Keratinocyte (primary cell): ENCODE results near the gene SIGLEC1. TPM values are rescaled to one million over a fixed set of nuclear protein-coding genes. Genes with fewer than 3 reads are reported as not detected.

Experiments used
- DNase-seq: peaks from one replicate; pipeline ENCODE4 v3.0.0-alpha.2; 2011; ENCODE audit warnings: low read depth, missing footprints, low spot score
- FAIRE-seq: peaks from 2 replicates; lab custom pipeline; 2011; peaks lifted over from hg19 to GRCh38; lab: Jason Lieb, UNC
- H2AFZ ChIP-seq: 2 replicates; pipeline ENCODE4 v1.6.0; 2012; ENCODE audit warnings: low read length, control low read depth, inconsistent platforms; ENCODE audit not compliant: control insufficient read depth
- H3K27ac ChIP-seq: 2 replicates; pipeline ENCODE4 v1.5.1; 2011; ENCODE audit warnings: low read length; ENCODE audit not compliant: control insufficient read depth, insufficient read depth
- H3K27me3 ChIP-seq: 3 replicates; pipeline ENCODE4 v1.6.0; 2011; ENCODE audit warnings: low read length; ENCODE audit not compliant: control insufficient read depth, insufficient read depth; ENCODE audit errors: extremely low read depth
- H3K36me3 ChIP-seq, 2 experiments: 2 replicates in 1 of 2; 3 replicates in 1 of 2; pipeline ENCODE4 v1.5.1; 2011; ENCODE audit warnings: low read length in 2 of 2, mild to moderate bottlenecking in 1 of 2; ENCODE audit not compliant: control insufficient read depth in 2 of 2, insufficient read depth in 2 of 2; ENCODE audit errors: extremely low read depth in 1 of 2
- H3K4me1 ChIP-seq: 3 replicates; pipeline ENCODE4 v1.5.1; 2011; ENCODE audit warnings: low read length; ENCODE audit not compliant: control insufficient read depth, insufficient read depth; ENCODE audit errors: extremely low read depth
- H3K4me2 ChIP-seq: 3 replicates; pipeline ENCODE4 v1.6.0; 2011; ENCODE audit warnings: low read depth, low read length; ENCODE audit not compliant: control insufficient read depth, insufficient read depth; ENCODE audit errors: extremely low read depth
- H3K4me3 ChIP-seq, 3 experiments: fragments of 200-600 bp in 1 of 3; sonication (generic) in 1 of 3; 2 replicates in 2 of 3; 3 replicates in 1 of 3; pipeline ENCODE4 v1.5.1; 2011 to 2016; ENCODE audit warnings: low read length in 3 of 3, mild to moderate bottlenecking in 3 of 3, control low read depth in 2 of 3, inconsistent platforms in 1 of 3, low read depth in 1 of 3, mixed read lengths in 1 of 3, mixed run types in 1 of 3, moderate library complexity in 1 of 3; ENCODE audit not compliant: control insufficient read depth in 2 of 3, insufficient read depth in 2 of 3; ENCODE audit errors: extremely low read depth in 1 of 3
- H3K79me2 ChIP-seq: 2 replicates; pipeline ENCODE4 v1.6.0; 2012; ENCODE audit warnings: low read length; ENCODE audit not compliant: control insufficient read depth, insufficient read depth
- H3K9ac ChIP-seq: 3 replicates; pipeline ENCODE4 v1.6.0; 2011; ENCODE audit warnings: low read length; ENCODE audit not compliant: control insufficient read depth, insufficient read depth; ENCODE audit errors: extremely low read depth
- H3K9me1 ChIP-seq: 3 replicates; pipeline ENCODE4 v1.6.0; 2011; ENCODE audit warnings: low read length; ENCODE audit not compliant: control insufficient read depth, insufficient read depth; ENCODE audit errors: extremely low read depth
- H3K9me3 ChIP-seq: 2 replicates; pipeline ENCODE4 v1.5.1; 2012; ENCODE audit warnings: low read depth, low read length; ENCODE audit not compliant: control insufficient read depth
- H4K20me1 ChIP-seq: 3 replicates; pipeline ENCODE4 v1.6.0; 2011; ENCODE audit warnings: low read length; ENCODE audit not compliant: control insufficient read depth, insufficient read depth; ENCODE audit errors: extremely low read depth
- CTCF ChIP-seq, 3 experiments: IDR thresholded peaks in 1 of 3; conservative IDR thresholded peaks in 1 of 3; optimal IDR thresholded peaks in 1 of 3; 2 replicates in 2 of 3; 3 replicates in 1 of 3; pipeline versions ENCODE3 to v1.5.1; 2011; ENCODE audit warnings: low read length in 3 of 3, mild to moderate bottlenecking in 3 of 3, moderate library complexity in 2 of 3, control low read depth in 1 of 3, inconsistent platforms in 1 of 3; ENCODE audit not compliant: insufficient read depth in 2 of 3; ENCODE audit errors: extremely low read depth in 1 of 3
- EZH2 ChIP-seq: IDR thresholded peaks from one replicate; pipeline ENCODE4 v1.6.1; 2012; ENCODE audit warnings: inconsistent platforms, mild to moderate bottlenecking, low read length, moderate library complexity
- dilution Hi-C: fragments of 300-500 bp; cut with MboI; formaldehyde crosslinking; loops from one replicate; pipeline ENCODE4 v1.7.0; 2020; ENCODE audit warnings: low sequenced_read_pairs; ENCODE audit not compliant: extremely low pct_ligation_motif_present
- polyA minus RNA-seq, 3 experiments: library from RNA; depleted of rRNA, polyadenylated mRNA; stranded (reverse); fragments of >200 nt; gene quantifications; 1 replicate in 1 of 3; 2 replicates in 1 of 3; 3 replicates in 1 of 3; pipeline ENCODE4 v1.2.3, GENCODE V29; 2011
- polyA plus RNA-seq, 5 experiments: library from polyadenylated mRNA; depleted of rRNA in 3 of 5; stranded (reverse) in 3 of 5; stranded (forward) in 1 of 5; unstranded in 1 of 5; fragments of >200 nt; gene quantifications; 1 replicate in 1 of 5; 2 replicates in 3 of 5; 3 replicates in 1 of 5; pipeline versions ENCODE4 v1.2.1 to v1.2.3, GENCODE V29; 2011 to 2012; ENCODE audit warnings: missing spikeins in 2 of 5, low read depth in 1 of 5, low replicate concordance in 1 of 5

Gene SIGLEC1
- polyA plus RNA-seq (not detected in 3 replicates), polyA minus RNA-seq (not detected in 3 replicates)
- not detected for polyA plus RNA-seq (2011; ENCODE audit: low read depth)
- polyA plus RNA-seq (2011; cell fraction: cytosol; rRNA removed) = not detected in 2 replicates
- polyA plus RNA-seq (2011; cell fraction: nucleus; rRNA removed) = not detected in 2 replicates
- polyA plus RNA-seq (2012; ENCODE audit: low replicate concordance) = not detected in 2 replicates
- not detected for polyA minus RNA-seq (2011; cell fraction: cytosol; rRNA and poly(A)+ RNA removed)
- polyA minus RNA-seq (2011; cell fraction: nucleus; rRNA and poly(A)+ RNA removed) = not detected in 2 replicates

- DNase-seq = no peak
- dilution Hi-C loops = no loop called here
Measured at GRCh38 chr20:3712279-3712873, at the start of gene SIGLEC1. TSS of gene SIGLEC1 (minus strand) at chr20:3712600. CDS start at chr20:3707128, 5,472 bp downstream.

GRCh38 chr20:3760655-3761348 lies 48.4 kb upstream of the SIGLEC1 start:
- no peak overlapping the region for H3K9ac ChIP-seq
- H3K27me3 ChIP-seq = no peaks in the 10 kb centered on the region
- no peaks in the 10 kb centered on the region for H3K9me1 ChIP-seq
- H2AFZ ChIP-seq = no peak overlapping the region
- H3K4me3 ChIP-seq = no peak overlapping the region
- peaks cover 4 to 16% of the 10 kb centered on the region in 2 experiments for H3K36me3 ChIP-seq
- H3K4me2 ChIP-seq = no peak overlapping the region
- H3K4me1 ChIP-seq = no peaks in the 10 kb centered on the region
- peaks cover 7% of the 10 kb centered on the region for H3K79me2 ChIP-seq
- FAIRE-seq = no peak
- no peak for DNase-seq
- TF ChIP-seq EZH2 (no peak), CTCF (optimal IDR thresholded peaks at IDR 0.05 in 1 of 3, IDR thresholded peaks at IDR 0.05 in 1 of 3, conservative IDR thresholded peaks at IDR 0.05 in 1 of 3; ENCODE audit: extremely low read depth in 1 of 3, insufficient read depth in 2 of 3, low read length in 3 of 3) (no peak)
- dilution Hi-C loops = no loop called here
- H4K20me1 ChIP-seq = no peaks in the 10 kb centered on the region
- no peaks in the 10 kb centered on the region for H3K9me3 ChIP-seq
- no peak overlapping the region for H3K27ac ChIP-seq

More at GRCh38 chr20:3712279-3712873, at the start of gene SIGLEC1:
- no peaks in the 10 kb centered on the region for H3K9me1 ChIP-seq
- H3K27me3 ChIP-seq = no peaks in the 10 kb centered on the region
- H2AFZ ChIP-seq = no peak within 1 kb of the TSS
- H3K27ac ChIP-seq = no peak within 1 kb of the TSS
- FAIRE-seq = no peak
- no peak for TF ChIP-seq EZH2
- TF ChIP-seq CTCF (optimal IDR thresholded peaks at IDR 0.05 in 1 of 3, IDR thresholded peaks at IDR 0.05 in 1 of 3, conservative IDR thresholded peaks at IDR 0.05 in 1 of 3; ENCODE audit: extremely low read depth in 1 of 3, insufficient read depth in 2 of 3, low read length in 3 of 3) = no peak
- no peak within 1 kb of the TSS for H3K4me3 ChIP-seq
- H3K36me3 ChIP-seq = no peaks in the 10 kb centered on the region
- no peaks in the 10 kb centered on the region for H4K20me1 ChIP-seq
- H3K4me2 ChIP-seq = no peak within 1 kb of the TSS
- no peaks in the 10 kb centered on the region for H3K9me3 ChIP-seq
- H3K9ac ChIP-seq = no peak within 1 kb of the TSS
- no peaks in the 10 kb centered on the region for H3K79me2 ChIP-seq
- H3K4me1 ChIP-seq = no peaks in the 10 kb centered on the region
